ENCODE measurements around the gene DLG2. TPM values are rescaled to one million over a fixed set of nuclear protein-coding genes. Genes with fewer than 3 reads are reported as not detected.

Gene DLG2
- total and polyA plus RNA-seq, 2 of the 8 experiments (the other 6 are each of a cell fraction or from before 2014, with no cell fraction given): 1.7 to 14.3 TPM

DNA sequence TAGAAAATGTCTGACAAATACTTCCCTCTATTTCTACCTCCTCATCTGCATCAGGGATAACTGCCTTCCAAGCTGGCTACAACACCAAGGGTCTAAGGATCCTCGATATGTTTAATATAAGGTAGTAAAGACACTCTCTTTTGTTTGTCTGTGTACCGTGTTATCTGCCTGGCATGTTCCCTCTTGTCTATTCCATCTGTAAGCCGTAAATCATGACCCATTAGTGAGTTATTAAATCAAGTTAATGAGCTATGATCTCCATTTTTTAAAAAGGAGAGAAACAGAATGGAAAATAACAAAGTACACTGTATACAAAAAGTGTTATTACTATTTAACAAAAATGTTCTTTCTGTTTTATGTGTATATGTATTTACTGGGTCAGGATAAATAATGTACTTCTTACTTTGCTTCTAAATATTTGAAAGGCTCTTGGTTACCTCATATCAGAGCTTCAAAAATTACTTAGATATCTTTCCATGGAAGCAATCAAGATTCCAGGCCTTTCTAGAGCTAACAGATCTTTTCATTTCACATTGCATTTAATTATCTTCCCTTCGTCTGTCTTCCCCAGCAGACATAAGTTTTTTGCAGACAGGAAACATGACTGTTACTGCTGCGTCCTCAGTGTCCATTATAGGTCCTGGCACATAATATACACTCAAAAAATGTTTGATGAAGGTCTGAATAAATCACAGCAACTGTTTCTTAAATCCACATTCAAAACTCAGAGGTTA lies 1998.4 kb downstream of the DLG2 start:
- ChIA-PET CTCF (ENCODE audit: partially characterized antibody) (interaction anchor here (1.0 to 1.6 kb wide), 4 partner anchors 9 to 322 kb away, joined by 3 to 8 read pairs (median 3); no protein-coding TSS in a partner anchor), POLR2A (ENCODE audit: partially characterized antibody) (no interaction called here)
- no peaks in the 10 kb centered on the region for H3K4me1 ChIP-seq (replicated peaks in 1 of 4; ENCODE audit: control insufficient read depth in 3 of 4, insufficient read depth in 4 of 4, low read length in 3 of 4)
- TF ChIP-seq TCF12 (IDR thresholded peaks at IDR 0.05; ENCODE audit: low read depth, low read length) (no peak), BCL11A (IDR thresholded peaks at IDR 0.05; ENCODE audit: low read depth in 2 of 2, low read length in 2 of 2) (no peak), EP300 (IDR thresholded peaks at IDR 0.05; ENCODE audit: borderline replicate concordance in 1 of 2, low read depth in 2 of 2, low read length in 2 of 2) (no peak), RBBP5 (IDR thresholded peaks at IDR 0.05; ENCODE audit: borderline replicate concordance, low read depth, low read length) (no peak), EZH2 (IDR thresholded peaks at IDR 0.05; ENCODE audit: low read depth, low read length, severe bottlenecking) (no peak), SP1 (IDR thresholded peaks at IDR 0.05; ENCODE audit: low read depth, low read length) (no peak), SUZ12 (IDR thresholded peaks at IDR 0.05; ENCODE audit: low read length) (no peak), TAF7 (optimal IDR thresholded peaks at IDR 0.05; ENCODE audit: borderline replicate concordance, low read depth, low read length) (no peak), CTBP2 (IDR thresholded peaks at IDR 0.05; ENCODE audit: borderline replicate concordance, insufficient read depth, insufficient read length, low read length) (no peak), SP2 (IDR thresholded peaks at IDR 0.05; ENCODE audit: low read length) (no peak)
- TF ChIP-seq, protein P1, sequence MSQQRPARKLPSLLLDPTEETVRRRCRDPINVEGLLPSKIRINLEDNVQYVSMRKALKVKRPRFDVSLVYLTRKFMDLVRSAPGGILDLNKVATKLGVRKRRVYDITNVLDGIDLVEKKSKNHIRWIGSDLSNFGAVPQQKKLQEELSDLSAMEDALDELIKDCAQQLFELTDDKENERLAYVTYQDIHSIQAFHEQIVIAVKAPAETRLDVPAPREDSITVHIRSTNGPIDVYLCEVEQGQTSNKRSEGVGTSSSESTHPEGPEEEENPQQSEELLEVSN (IDR thresholded peaks at IDR 0.05): no peak

More for the DNA sequence above, 1998.4 kb downstream of the DLG2 start:
- Histone ChIP-seq H3K14ac (ENCODE audit: insufficient read length) (no peak overlapping the region), H2BK12ac (ENCODE audit: low read depth, low read length) (no peak overlapping the region), H3K79me2 (ENCODE audit: control insufficient read depth in 1 of 2, insufficient read depth in 2 of 2, low read length in 2 of 2) (no peaks in the 10 kb centered on the region), H3K18ac (ENCODE audit: extremely low read depth, low read length) (no peak overlapping the region), H2AFZ (ENCODE audit: low read length) (no peak overlapping the region), H2AK5ac (ENCODE audit: low read depth, low read length) (no peak overlapping the region), H3K36me3 (ENCODE audit: control insufficient read depth in 2 of 4, insufficient read depth in 4 of 4, low read length in 3 of 4) (no peaks in the 10 kb centered on the region), H3K27ac (ENCODE audit: low read depth, low read length) (no peak overlapping the region), H3K4me2 (ENCODE audit: insufficient read depth in 1 of 2, low read depth in 2 of 2, low read length in 2 of 2) (no peak overlapping the region), H2BK120ac (replicated peaks; ENCODE audit: low read depth, low read length) (no peak overlapping the region), H2BK5ac (ENCODE audit: low read depth, low read length) (no peak overlapping the region), H3K9ac (replicated peaks in 1 of 4; ENCODE audit: extremely low read depth in 1 of 4, low read depth in 3 of 4, low read length in 3 of 4) (no peak overlapping the region), H3K9me3 (ENCODE audit: insufficient read depth in 2 of 2, low read depth in 1 of 2, low read length in 1 of 2) (no peaks in the 10 kb centered on the region), H4K8ac (ENCODE audit: extremely low read depth, insufficient read depth, low read length) (no peak overlapping the region), H4K91ac (replicated peaks; ENCODE audit: insufficient read length, low read length) (no peak overlapping the region), H4K5ac (ENCODE audit: insufficient read length, low read depth, low read length) (no peak overlapping the region), H3K27me3 (replicated peaks in 1 of 4; ENCODE audit: control insufficient read depth in 3 of 4, extremely low read depth in 1 of 4, insufficient read depth in 3 of 4, low read length in 3 of 4) (no peaks in the 10 kb centered on the region), H3K23me2 (ENCODE audit: low read depth, low read length) (no peaks in the 10 kb centered on the region; the same call in 1 of the 2 replicates), H3K56ac (replicated peaks; ENCODE audit: insufficient read length, low read depth, low read length) (no peak overlapping the region), H3K4ac (replicated peaks; ENCODE audit: insufficient read length, low read depth, low read length) (no peak overlapping the region), H3K4me3 (ENCODE audit: extremely low read depth in 1 of 4, insufficient read depth in 2 of 4, low read depth in 3 of 4, low read length in 4 of 4) (no peak overlapping the region), H3K79me1 (ENCODE audit: low read depth, low read length) (no peaks in the 10 kb centered on the region), H2BK15ac (ENCODE audit: low read length) (no peak overlapping the region), H2BK20ac (ENCODE audit: low read length) (no peak overlapping the region), H4K20me1 (replicated peaks in 1 of 2; ENCODE audit: control insufficient read depth in 1 of 2, insufficient read depth in 2 of 2, low read length in 2 of 2) (no peaks in the 10 kb centered on the region), H3K23ac (ENCODE audit: insufficient read length) (no peak overlapping the region)
- DNase-seq (ENCODE audit: low read depth in 1 of 2, low spot score in 2 of 2): no peak
- WGBS, 2 experiments (ENCODE audit: extremely low coverage in 1 of 2, insufficient coverage in 1 of 2, insufficient read length in 1 of 2, insufficient replicate concordance in 2 of 2, low coverage in 1 of 2, low lambda C conversion rate in 2 of 2, missing lambda C conversion rate in 1 of 2): 90% methylated on average over 5 of the region's 5 CpGs; no CpG with 5 or more reads in 1 of the 2 experiments
- FAIRE-seq: no peak
